ENCODE results near the gene TBC1D22A.
"Not testable (repeated sequence)": the region's sequence is repeated elsewhere in the genome, so short reads cannot be mapped to it uniquely, and the experiment has no call there.

TBC1D22A gene

GRCh38 chr22:46774980-46775849 is 12.8 kb downstream of the TBC1D22A start:
- DNase-seq, result no peak

- DNase-seq, result no peak
Observed at GRCh38 chr22:46775850-46776826, 13.7 kb downstream of the TBC1D22A start.

- DNase-seq, result no peak
Observed at GRCh38 chr22:46776876-46777608, 14.6 kb downstream of the TBC1D22A start.

- DNase-seq, result no peak
Observed at GRCh38 chr22:46777609-46777970, 15.1 kb downstream of the TBC1D22A start.

- DNase-seq, result no peak
Observed at GRCh38 chr22:46779023-46779422, 16.6 kb downstream of the TBC1D22A start.

- DNase-seq, result no peak
Observed at GRCh38 chr22:46779651-46780050, 17.2 kb downstream of the TBC1D22A start.

- no peak for DNase-seq
Observed at GRCh38 chr22:46780453-46780852, 18.0 kb downstream of the TBC1D22A start.

- no peak for DNase-seq
Observed at GRCh38 chr22:46781291-46781690, 18.8 kb downstream of the TBC1D22A start.

- not testable (repeated sequence) for DNase-seq
Observed at GRCh38 chr22:46782200-46782599, 19.8 kb downstream of the TBC1D22A start.

GRCh38 chr22:46783721-46784120 is 21.3 kb downstream of the TBC1D22A start:
- no peak for DNase-seq

GRCh38 chr22:46788441-46789172 is 26.2 kb downstream of the TBC1D22A start:
- no peak for DNase-seq

- DNase-seq, result no peak
Observed at GRCh38 chr22:46789992-46790391, 27.5 kb downstream of the TBC1D22A start.

- no peak for DNase-seq
Observed at GRCh38 chr22:46791201-46791731, 28.8 kb downstream of the TBC1D22A start.

GRCh38 chr22:46792061-46792796 is 29.8 kb downstream of the TBC1D22A start:
- DNase-seq, result no peak

- DNase-seq, result no peak
Observed at GRCh38 chr22:46792841-46793261, 30.4 kb downstream of the TBC1D22A start.

- DNase-seq, result no peak
Observed at GRCh38 chr22:46793497-46793896, 31.0 kb downstream of the TBC1D22A start.

- no peak for DNase-seq
Observed at GRCh38 chr22:46794067-46794466, 31.6 kb downstream of the TBC1D22A start.

- DNase-seq, result no peak
Observed at GRCh38 chr22:46794491-46794890, 32.0 kb downstream of the TBC1D22A start.

GRCh38 chr22:46795140-46795539 is 32.7 kb downstream of the TBC1D22A start:
- no peak for DNase-seq

- no peak for DNase-seq
Observed at GRCh38 chr22:46795845-46796565, 33.6 kb downstream of the TBC1D22A start.

All from NCI-H2029 (cell line).